GM12872 (cell line): ENCODE data around the gene ME2.

ENCODE experiments used
- CTCF ChIP-seq: IDR thresholded peaks from 3 replicates; pipeline ENCODE4 v1.5.1; 2011; ENCODE audit warnings: low read depth, mild to moderate bottlenecking, low read length, moderate library complexity; ENCODE audit not compliant: insufficient read depth

Gene ME2

DNA sequence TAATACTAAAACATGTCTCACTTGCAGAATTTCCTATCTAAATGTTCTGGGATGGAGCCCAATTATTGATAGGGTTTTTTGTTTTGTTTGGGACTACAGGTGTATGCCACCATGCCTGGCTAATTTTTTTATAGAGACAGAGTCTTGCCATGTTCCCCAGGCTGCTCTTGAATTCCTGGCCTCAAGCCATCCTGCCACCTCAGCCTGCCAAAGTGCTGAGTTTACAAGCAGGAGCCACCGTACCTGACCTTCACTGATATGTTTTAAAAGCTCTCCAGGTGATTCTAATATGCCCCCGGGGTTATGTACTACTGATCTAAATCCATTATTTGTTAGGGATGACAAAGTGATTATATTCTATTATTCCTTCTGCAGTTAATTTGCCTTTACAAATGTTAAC lies 91.1 kb downstream of the ME2 start:
- TF ChIP-seq CTCF, result no peak

DNA sequence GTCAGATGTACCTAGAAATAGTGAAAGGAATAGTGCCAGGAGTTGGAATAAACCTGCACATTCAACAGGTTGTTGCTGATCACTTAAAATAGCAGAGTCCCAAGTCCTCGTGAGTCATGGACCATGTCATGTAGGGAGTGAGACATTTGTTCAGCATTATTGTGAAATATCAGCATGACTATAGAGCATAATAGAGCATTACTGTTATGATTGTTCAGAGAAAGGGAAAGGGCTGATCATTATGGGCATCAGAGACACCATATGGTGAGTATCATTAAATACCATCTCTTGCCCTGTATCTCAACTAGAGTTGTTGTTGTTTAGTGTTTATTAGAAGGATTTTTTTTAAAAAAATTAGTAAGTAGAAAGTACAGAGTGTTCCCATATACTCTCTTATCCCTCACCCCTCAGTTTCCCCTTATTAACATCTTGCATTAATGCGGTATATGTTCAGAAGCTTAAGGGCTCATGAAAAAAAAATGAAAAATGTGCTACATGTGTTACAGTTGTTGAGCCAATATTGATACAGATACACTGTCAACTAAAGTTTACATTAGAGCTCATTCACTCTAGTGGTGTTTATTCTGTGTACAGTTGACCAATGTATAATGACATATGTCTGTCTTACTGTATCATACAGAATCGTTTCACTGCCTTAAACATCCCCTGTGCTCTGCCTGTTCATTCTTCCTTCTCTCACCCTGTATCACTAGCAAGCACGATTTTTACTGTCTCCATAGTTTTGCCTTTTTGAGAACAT lies 94.6 kb downstream of the ME2 start:
- TF ChIP-seq CTCF, result no peak

- no peak for TF ChIP-seq CTCF
These were observed 98.3 kb downstream of the ME2 start for GRCh38 chr18:50977037-50977760.

- no peak for TF ChIP-seq CTCF
These were observed 102.5 kb downstream of the ME2 start for GRCh38 chr18:50981381-50981780.

DNA sequence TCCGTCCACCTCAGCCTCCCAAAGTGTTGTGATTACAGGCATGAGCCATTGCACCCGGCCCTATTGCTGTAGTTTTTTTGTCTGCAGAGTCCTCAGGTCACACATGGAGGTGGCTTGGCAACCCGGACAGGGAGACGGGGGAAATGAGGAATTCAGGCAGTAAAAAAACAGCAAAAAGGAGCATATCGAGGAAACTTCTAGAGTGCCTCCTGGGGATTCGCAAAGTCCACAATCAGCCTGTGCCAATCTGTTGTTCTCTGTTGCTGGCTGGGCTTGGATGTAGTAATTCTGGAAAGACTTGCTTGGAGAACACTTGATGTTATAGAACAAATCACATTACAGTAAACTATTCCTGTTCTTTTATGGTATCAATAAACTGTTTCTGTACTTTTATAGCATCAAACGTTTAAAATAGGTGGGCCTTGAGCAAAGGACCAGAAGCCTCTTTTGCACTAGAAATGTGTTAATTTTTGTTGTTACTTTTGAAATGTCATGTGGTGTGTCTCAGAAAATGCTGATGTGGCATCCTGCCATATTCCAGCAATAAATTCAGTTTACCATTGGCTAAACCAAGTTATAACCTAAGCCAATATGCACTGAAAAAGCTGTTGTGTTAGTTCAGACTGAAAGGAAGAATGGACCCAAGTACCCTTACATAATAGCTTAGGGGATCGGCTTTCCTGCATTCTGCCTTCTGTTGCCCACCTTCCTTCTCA lies 103.3 kb downstream of the ME2 start:
- TF ChIP-seq CTCF, result no peak

- TF ChIP-seq CTCF, result no peak
These were observed 103.9 kb downstream of the ME2 start for GRCh38 chr18:50982802-50983179.

GRCh38 chr18:50986360-50987087 lies 107.6 kb downstream of the ME2 start:
- no peak for TF ChIP-seq CTCF
